ENCODE measurements around the gene ENTREP3. TPM values are rescaled to one million over a fixed set of nuclear protein-coding genes. Genes with fewer than 3 reads are reported as not detected.

ENTREP3 gene
- total RNA-seq = 39.5 and 46.2 TPM in 2 replicates
- 42.0 and 59.2 TPM in 2 replicates for polyA plus RNA-seq

GRCh38 chr1:155255243-155256007 lies at the start of gene ENTREP3:
Gene ENTREP3 (minus strand): TSS chr1:155255483. CDS start chr1:155254877, 606 bp downstream.
- DNase-seq (ENCODE audit: low read depth in 1 of 2, low spot score in 1 of 2) = peak; percentile 89 to 93
- H3K27me3 ChIP-seq = no peaks in the 10 kb centered on the region
- peak within 1 kb of the TSS; percentile 70 for H3K4me3 ChIP-seq
- no peaks in the 10 kb centered on the region for H3K9me3 ChIP-seq (ENCODE audit: low read depth)
- peak within 1 kb of the TSS; percentile 69 for H3K27ac ChIP-seq
- peaks cover 4% of the 10 kb centered on the region for H3K36me3 ChIP-seq
- H3K4me1 ChIP-seq (ENCODE audit: low read depth) = peaks cover 30% of the 10 kb centered on the region
- TF ChIP-seq CTCF (IDR thresholded peaks at IDR 0.05; ENCODE audit: low read depth, low read length) = no peak

GRCh38 chr1:155304558-155305063 lies 49.3 kb upstream of the ENTREP3 start:
- H3K27ac ChIP-seq = no peak overlapping the region
- no peak overlapping the region for H3K4me3 ChIP-seq
- DNase-seq (ENCODE audit: low read depth in 1 of 2, low spot score in 1 of 2) = no peak
- no peaks in the 10 kb centered on the region for H3K27me3 ChIP-seq
- no peaks in the 10 kb centered on the region for H3K4me1 ChIP-seq (ENCODE audit: low read depth)
- no peak for TF ChIP-seq CTCF (IDR thresholded peaks at IDR 0.05; ENCODE audit: low read depth, low read length)
- no peaks in the 10 kb centered on the region for H3K9me3 ChIP-seq (ENCODE audit: low read depth)
- H3K36me3 ChIP-seq = no peaks in the 10 kb centered on the region

GRCh38 chr1:155301342-155301841 lies 46.1 kb upstream of the ENTREP3 start, which contains the start of gene PKLR:
Gene PKLR (minus strand): TSS chr1:155301438. CDS start chr1:155301395, 43 bp downstream.
- Histone ChIP-seq H3K36me3 (no peaks in the 10 kb centered on the region), H3K27ac (no peak within 1 kb of the TSS), H3K4me1 (ENCODE audit: low read depth) (peaks cover 12% of the 10 kb centered on the region), H3K9me3 (ENCODE audit: low read depth) (no peaks in the 10 kb centered on the region), H3K27me3 (peaks cover 2% of the 10 kb centered on the region), H3K4me3 (no peak within 1 kb of the TSS)
- no peak for DNase-seq (ENCODE audit: low read depth in 1 of 2, low spot score in 1 of 2)
- no peak for TF ChIP-seq CTCF (IDR thresholded peaks at IDR 0.05; ENCODE audit: low read depth, low read length)

- Histone ChIP-seq H3K27ac (no peak overlapping the region), H3K9me3 (ENCODE audit: low read depth) (no peaks in the 10 kb centered on the region), H3K4me3 (no peak overlapping the region), H3K36me3 (no peaks in the 10 kb centered on the region), H3K27me3 (peaks cover 8% of the 10 kb centered on the region), H3K4me1 (ENCODE audit: low read depth) (peaks cover 12% of the 10 kb centered on the region)
- DNase-seq (ENCODE audit: low read depth in 1 of 2, low spot score in 1 of 2) = no peak
- TF ChIP-seq CTCF (IDR thresholded peaks at IDR 0.05; ENCODE audit: low read depth, low read length) = no peak
Observed at GRCh38 chr1:155300553-155301329, 45.5 kb upstream of the ENTREP3 start.

- no peak for DNase-seq (ENCODE audit: low read depth in 1 of 2, low spot score in 1 of 2)
- Histone ChIP-seq H3K27ac (no peak overlapping the region), H3K27me3 (peaks cover 15% of the 10 kb centered on the region), H3K9me3 (ENCODE audit: low read depth) (no peaks in the 10 kb centered on the region), H3K4me3 (no peak overlapping the region), H3K4me1 (ENCODE audit: low read depth) (peaks cover 12% of the 10 kb centered on the region), H3K36me3 (no peaks in the 10 kb centered on the region)
- no peak for TF ChIP-seq CTCF (IDR thresholded peaks at IDR 0.05; ENCODE audit: low read depth, low read length)
Observed at GRCh38 chr1:155300024-155300423, 44.7 kb upstream of the ENTREP3 start.

All from cardiac muscle cell (in vitro differentiated cells and primary cell).